GM19023 (cell line): Measurements from ENCODE around the gene KCNH4.
A peak's percentile ranks its signal among the peaks of the same experiment; 100 is the strongest.
"Not testable (repeated sequence)": the region's sequence is repeated elsewhere in the genome, so short reads cannot be mapped to it uniquely, and the experiment has no call there.

Experiments
- ATAC-seq: cut with Tn5 transposase; IDR thresholded peaks from one replicate; pipeline ENCODE4 v1.9.1; 2021; ENCODE audit warnings: mild to moderate bottlenecking, moderate library complexity; ENCODE audit not compliant: unreplicated experiment

KCNH4 gene

DNA sequence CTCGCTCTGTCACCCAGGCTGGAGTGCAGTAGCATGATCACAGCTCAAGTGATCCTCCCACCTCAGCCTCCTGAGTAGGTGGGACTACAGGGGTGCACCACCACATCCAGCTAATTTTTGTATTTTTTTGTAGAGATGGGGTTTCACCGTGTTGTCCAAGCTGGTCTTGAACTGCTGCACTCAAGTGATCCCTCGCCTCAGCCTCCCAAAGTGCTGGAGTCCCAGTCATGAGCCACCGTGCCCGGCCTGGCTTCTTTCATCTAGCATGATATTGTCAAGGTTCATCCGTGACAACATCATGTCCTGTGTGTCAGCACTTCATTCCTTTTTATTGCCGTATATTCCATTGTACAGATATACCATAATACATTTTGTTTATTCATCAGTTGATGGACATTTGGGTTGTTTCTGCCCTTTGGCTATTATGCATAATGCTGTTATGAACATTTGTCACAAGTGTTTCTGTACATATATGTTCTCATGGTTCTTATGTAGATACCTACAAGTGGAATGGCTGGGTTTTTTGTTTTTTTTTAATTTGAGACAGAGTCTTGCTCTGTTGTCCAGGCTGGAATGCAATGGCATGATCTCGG lies 16.7 kb upstream of the KCNH4 start:
- no peak for ATAC-seq

DNA sequence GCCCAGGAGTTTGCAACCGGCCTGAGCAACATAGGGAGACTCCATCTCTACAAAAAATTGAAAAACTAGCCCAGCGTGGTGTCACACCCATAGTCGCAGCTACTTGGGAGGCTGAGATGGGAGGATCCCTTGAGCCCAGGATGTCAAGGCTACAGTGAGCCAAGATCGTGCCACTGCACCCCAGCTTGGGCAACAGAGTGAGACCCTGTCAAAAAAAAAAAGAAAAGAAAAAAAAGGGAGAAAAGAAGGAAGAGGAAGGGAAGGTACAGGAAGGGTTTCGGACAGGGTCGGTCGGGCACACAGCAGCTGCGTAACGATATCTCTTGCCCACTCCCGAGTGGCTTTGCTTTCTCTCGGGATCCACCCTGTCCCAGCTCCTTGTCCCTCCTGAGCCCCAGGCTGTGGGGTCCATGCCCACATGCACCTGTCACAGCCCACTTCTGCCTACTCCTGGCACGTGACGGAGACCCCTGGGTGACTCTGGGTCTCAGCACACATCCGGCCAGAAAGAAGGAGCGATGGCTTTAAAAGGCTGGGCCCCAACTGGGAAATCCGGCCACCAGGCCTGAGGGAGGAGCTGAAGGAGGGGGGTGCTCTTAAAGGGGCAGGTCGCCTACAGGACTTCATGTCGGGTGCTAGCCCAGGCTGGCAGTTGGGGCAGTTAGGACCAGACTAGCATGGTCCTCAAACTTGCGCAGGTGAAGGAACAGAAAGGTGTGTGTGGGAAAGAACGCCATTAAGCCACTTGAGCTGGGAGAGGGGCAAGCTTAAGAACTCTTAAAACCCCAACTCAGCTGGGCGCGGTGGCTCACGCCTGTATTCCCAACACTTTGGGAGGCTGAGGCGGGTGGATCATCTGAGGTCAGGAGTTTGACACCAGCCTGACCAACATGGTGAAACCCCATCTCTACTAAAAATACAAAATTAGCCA lies 13.3 kb upstream of the KCNH4 start, which contains the start of gene GHDC:
Gene GHDC (minus strand): TSS at position 526 of the 931 bp plus-strand sequence. CDS start 913 bp downstream, outside the sequence.
- ATAC-seq: peak; percentile 85

DNA sequence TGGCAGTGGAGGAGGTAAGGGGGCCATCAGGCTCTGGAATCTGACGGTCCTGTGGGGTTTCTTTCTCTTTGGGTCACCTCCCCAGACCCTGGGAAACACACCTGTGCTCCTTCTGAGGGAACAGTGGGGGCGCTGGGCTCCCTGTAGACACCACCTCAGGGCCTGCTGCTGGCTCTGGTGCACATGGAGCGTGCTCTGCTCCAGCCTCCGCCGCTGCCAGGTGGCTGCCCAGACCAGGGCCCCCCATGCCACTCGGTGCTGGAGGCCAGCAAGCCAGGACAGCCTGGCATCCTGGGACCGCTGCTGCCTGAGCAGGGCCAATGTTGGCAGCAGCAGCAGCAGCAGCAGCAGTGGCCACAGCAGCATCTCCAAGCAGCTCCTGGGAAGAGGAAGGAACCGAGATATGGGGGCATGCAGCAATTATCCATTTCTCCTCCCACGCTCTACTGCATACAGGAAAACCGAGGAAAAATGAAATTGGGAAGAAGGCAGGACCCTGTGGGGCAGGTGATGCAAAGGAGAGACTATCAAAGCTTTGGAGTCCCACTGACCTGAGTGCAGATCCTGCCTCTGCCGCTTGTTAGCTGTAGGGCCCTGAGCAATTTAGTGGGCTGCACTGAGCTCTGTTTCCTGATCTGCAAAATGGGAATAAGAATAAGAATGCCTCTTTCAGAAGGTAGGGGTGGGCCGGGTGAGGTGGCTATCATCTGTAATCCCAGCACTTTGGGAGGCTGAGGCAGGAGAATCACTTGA lies 12.4 kb upstream of the KCNH4 start:
- ATAC-seq: no peak

DNA sequence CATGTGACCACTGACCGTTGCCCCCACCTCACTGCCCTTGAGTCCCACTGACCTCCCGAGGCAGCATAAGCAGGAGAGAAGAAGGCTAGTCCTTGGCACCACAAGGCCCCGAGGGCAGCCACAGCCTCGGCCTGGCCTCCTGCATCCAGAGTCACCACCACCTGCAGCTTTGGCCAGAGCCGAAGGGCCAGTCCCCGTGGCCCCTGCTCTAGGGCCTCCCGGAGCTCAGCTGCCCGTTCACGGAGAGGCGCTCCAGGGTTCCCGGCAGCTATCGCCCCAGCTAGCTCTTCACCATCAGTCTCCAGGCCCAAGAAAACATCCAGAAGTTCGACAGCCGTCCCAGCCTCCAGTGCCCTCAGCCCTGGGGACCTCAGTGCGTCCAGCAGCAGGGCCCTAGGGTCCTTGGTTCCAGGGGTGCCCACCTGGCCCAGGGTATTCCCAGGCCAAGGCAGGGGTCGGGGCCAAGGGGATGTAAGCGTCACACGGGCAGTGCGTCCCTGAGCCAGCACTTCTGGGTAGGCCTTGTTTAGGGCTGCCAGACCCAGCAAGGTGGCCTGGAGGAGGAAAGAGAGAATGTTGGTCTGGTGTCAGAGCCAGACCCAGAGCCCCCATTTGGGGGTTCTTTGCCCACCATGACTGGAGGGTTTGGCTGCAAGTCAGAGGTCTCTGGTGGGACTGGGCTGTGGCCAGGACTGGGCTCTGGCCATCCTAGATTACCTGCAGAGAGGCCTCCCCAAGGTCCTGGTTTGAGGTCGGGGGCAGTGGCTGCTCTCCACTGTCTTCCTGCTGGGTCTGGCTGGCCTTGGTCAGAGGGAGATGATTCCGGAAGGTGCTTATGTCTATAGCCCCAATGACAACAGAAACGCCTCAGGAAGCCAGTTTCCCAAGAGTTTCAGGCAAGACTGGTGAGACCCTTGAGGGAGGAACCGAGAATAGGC lies 11.5 kb upstream of the KCNH4 start:
- no peak for ATAC-seq

DNA sequence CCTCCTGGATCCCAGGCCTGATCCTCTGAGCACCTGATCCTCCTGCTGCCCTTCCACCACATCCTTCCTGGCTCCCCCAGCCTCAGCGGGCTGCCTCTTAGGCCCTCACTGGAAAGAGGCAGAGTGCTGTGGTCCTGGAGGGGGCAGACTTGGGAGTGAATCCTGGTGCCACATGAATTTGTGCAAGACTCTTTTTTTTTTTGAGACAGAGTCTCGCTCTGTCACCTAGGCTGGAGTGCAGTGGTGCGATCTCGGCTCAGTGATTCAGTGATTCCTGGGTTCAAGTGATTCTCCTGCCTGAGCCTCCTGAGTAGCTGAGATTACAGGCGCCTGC lies 10.3 kb upstream of the KCNH4 start:
- ATAC-seq: no peak

DNA sequence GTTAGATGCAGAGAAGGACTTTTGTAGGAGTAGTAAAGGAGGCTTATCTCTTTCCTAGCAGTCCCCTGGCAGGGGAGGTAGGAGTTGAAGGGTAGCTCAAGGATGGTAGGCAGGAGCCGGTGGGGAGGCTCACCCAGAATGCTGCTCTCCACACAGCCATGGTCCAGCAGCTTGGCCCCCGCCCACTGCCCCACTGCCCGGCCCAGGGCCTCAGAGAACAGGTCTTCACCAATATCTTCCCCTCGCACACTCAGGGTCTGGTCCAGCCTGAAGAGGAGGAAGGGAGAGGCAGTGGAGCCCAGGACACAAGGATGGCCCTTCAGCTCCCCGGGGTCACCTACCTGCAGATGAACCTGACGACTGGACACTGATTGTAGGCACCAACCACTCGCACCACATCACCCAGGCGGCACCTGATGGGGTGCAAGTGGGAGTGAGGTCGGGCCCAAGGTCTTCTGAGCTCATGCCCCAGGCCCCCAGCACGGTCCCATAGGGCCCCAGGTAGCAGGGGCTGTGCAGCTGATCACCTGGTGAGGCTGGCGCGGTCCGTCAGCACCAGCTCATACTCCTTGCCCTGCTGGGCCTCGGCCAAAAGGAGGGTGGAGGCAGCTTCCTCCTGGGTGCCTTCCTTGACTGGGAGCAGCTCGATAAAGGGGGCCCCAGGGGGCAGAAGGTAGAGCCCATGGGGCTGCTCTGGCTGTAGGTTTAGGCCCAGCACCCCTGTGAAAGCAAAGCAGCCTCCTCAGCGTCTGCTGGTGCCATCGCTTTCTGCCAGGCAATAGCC lies 9.7 kb upstream of the KCNH4 start:
- ATAC-seq: no peak

DNA sequence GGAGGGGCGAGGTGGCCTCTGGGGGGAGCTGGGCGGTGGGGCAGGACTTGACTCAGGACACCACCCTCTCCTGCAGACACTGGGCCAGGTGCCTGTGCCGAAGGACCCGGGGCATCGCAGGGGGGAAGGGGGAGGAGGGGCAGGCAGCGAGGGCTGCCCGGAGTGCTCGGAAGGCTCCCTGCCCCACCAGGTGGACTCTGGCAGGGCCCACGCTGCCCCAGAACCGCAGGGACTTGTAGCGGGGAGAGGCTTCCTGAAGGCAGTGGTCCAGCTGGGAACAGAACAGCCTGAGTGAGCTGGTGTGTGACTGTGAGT lies 8.7 kb upstream of the KCNH4 start:
- ATAC-seq: no peak

DNA sequence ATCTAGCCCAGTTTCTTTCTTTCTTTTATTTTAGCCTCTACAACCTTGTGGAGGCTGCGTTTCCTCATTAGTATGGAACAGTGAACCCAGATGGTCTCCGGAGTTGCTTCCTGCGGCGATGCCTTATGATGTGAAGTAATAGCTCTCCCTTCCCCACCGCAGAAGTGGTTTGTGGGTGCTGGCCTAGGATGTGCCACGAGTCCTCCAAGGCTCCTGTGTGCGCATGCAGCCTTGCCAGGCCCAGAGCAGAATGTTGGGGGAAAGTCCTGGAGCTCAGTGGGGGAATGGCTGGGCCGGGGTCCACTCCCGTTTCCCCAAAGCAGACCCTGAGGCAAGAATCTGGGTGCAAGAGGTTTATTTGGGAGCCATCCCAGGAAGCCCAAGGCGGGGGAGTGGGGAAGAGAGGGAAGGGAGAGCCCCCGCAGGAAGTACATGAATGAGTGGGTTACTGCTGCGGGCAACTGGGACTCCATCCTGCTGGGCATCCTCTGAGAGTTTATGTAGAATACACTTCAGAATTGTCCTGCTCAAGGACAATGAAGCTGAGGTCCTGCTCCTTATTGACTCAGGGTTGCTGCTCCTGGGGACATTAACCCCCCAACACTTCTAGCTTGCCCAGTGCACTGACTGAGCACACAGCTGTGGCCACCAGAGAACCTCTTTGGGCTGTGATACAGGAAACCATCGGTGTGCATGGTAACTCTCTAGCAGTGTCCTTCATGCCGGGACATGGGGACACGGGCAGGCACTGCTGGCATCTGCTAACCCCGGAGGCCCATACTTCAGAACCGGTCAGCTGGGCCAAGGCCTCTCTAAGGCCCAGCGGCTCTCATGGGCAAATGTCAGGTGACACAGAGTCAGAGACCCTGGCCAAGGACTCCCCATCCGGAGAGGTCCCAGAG lies 8.1 kb upstream of the KCNH4 start:
- ATAC-seq: no peak

DNA sequence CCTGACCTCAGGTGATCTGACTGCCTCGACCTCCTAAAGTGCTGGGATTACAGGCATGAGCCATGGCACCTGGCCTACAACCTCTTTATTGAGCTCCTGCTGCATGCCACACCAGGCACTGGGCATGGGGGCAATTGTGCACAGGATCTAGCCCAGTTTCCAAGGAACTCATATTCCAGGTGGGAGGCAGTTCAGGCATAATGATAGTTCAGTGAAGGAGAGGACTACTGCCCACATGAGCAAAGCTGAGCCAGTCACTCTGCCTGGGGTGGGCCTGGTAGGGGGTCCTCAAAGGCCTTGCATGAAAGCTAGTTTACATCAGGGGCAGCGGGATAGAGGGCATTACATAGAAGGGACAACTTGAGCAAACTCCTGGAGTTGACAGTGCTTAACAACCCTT lies 6.9 kb upstream of the KCNH4 start:
- ATAC-seq: no peak

DNA sequence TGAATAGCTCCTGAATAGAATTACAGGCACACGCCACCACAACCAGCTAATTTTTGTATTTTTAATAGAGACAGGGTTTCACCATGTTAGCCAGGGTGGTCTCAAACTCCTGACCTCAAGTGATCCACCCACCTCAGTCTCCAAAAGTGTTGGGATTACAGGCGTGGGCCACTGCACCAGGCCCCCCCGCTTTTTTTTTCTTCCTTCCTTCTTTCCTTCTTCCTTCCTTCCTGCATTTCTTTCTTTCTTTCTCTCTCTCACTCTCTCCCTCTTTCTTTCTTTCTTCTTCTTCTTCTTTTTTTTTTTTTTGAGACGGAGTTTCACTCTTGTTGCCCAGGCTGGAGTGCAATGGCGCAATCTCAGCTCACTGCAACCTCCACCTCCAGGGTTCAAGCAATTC lies 5.2 kb upstream of the KCNH4 start:
- not testable (repeated sequence) for ATAC-seq

DNA sequence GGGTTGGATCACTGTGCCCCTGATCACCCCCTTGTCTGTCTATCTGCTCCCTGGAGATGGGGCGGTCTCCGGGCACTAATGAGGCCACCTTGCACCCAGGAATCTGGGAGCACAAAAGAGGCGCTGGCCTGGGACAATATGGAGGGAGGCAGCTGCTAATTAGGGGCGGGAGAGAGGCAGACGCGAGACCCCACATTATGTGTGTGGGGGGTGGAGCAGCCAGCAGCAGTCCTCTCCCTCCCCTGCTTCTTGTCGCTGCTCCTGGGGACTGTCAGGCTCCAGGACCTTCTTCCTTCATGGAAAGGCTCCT lies 4.6 kb upstream of the KCNH4 start:
- ATAC-seq: no peak

DNA sequence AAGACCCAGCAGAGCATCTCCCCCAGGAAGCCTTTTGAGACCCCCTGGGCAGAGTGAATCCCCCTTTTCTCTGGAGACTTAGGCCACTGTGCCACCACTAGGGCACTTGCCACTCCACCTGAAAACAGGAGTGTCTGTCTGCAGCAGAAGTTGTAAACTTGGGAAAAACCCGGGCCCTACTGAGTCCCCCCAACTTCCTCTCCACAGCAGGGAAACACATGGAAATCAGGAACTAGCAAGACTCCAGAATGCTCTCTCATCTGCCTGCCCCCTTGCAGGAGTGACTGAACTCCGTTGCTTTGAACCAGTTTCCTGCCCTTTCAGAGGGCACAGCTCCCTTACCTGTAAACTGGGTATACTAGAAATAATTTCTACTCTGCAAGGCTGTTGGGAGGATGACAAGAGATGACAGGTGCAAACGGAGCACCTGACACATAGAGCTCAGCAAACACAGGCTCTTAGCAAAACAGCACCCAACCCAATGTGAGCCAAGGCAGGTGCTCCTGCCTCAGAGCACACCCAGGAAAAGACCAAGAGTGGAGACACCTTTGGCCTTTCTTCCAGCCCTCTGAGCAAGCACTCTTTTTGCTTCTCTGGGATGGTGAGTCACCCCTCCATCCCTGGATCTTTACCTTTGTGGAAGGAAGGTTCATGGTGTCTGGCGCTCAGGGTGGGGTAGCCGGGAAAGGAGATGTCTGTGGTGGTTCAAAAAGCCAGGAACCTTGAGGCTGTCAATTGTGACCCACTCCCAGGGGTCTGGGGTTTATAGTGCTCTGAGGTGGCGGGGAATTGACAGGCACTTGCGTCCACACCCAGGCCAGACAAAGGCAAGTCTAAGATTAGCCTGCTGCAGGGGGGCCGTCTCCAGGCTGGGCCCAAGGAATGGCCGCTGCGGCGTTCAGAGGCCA lies 4.0 kb upstream of the KCNH4 start, which contains the start of gene HCRT:
Gene HCRT (minus strand): TSS at position 740 of the 908 bp plus-strand sequence. CDS start 87 bp downstream, at position 653.
- ATAC-seq: no peak

DNA sequence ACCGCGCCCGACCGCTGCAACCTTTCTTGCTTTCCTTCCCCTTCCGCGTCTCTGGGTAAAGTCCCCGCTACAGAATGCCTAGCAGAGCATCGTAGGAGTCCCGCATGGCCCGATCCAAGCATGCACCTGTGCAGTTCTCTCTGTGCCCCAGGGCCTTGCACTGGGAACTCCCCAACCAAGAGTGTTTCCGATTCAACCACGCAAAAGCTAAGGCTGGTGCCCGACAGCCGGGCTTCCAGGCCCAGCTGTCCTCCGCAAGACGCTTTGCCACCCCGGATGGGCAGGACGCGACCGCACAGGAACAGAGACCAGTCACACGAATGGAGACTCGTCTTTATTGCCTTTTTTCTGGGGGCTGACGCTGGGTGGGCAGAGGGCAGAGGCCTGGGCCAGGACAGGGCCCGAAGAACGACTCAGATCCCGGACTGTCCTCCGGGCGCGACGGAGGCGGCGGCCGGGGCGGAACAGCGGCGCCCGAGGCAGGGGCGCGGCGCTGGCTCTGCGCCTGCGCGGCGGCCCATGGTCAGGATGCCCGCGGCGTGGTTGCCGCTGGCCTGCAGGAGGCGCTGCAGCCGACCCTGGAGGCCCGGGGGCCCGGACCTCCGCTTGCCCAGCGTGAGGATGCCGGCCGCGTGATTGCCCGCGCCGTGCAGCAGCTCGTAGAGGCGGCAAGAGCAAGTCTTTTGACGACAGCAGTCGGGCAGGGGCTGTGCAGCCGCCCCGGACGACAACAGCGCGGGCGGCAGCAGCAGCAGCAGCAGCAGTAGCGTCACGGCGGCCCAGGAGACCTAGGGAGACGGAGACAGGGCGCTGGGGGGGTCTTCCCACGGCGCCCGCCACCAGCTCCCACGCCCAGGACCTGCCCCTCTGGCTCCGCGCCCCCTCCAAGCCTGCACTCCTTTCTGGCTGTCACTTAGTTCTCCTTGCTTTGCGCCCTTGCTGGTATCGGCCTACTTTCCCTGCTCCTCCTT lies 3.1 kb upstream of the KCNH4 start:
- ATAC-seq: peak; percentile 66

DNA sequence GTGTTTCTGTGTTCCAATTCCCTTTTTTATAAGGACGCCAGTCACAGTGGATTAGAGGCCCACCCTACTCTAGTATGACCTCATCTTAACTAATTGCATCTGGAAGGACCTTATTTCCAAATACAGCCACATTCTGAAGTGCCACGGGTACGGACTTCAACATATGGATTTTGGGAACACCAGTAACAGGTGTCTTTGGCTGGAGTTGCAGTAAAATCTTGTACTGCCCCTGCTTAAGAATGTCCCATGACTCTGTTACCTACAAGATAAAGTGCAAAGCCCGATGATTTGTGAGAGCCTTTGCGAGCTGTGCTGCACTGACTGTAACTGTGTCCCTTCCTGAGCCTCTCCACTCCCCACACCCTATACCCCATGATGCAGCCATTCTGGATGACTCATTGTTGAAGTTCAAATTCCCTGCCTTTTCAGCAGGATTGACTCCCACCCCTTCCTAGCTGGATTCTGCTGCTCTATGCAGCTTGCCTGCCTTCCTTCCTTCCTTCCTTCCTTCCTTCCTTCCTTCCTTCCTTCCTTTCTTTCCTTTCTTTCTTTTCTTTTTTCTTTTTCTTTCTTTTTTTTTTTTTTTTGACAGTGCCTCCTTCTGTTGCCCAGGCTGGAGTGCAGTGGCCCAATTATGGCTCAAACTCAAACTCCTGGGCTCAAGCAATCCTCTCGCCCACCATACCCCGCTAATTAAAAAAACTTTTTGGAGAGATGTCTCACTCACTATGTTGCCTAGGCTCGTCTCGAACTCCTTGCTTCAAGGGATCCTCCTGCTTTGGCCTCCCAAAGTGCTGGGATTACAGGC lies 2.2 kb upstream of the KCNH4 start:
- ATAC-seq: no peak

DNA sequence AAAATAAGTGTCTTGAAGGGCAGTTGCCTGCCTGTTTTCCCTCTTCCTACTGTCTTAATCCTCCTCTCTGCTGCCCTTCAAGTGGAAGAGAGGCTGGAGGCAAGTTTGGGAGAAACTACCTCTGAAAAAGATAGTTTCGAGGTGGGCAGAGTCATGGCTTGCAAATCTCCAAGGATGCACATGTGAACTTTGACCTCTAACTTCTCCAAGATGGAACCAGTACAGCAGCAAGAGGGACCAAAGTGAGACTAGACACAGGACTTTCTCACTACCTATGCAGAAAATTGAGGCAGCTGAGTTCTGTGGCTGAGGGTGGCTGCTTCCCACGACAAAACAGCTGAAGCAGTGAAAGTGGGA lies 887 bp upstream of the KCNH4 start:
- ATAC-seq: no peak

DNA sequence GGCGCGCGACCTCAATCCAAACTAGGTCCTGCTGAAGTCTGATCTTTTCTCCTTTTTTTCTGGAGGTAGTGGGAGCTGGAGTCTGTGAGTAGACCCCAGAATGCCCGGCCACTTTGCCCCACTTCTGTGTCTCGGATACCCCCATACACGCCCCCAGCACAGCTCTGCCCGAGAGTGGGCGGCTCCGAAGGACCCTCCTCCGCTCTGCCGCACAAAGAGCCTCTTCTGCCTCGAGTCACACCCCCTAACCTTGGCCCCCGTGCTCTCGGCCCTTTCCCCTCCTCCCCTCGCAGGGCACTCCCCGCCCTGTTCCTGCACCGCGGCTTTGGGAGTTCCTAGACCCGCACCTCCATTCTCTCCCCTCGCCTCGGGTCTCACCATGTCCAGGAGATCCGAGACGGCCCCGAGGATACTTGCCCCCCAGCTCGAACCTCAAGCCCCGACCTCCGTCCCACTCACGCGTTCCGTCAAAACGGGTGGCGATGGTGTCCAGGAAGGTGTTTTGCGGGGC lies 476 bp downstream of the KCNH4 start:
- ATAC-seq: no peak
